ENCODE results near the gene CST7. TPM values are rescaled to one million over a fixed set of nuclear protein-coding genes. Genes with fewer than 3 reads are reported as not detected.

The CST7 gene, protein sequence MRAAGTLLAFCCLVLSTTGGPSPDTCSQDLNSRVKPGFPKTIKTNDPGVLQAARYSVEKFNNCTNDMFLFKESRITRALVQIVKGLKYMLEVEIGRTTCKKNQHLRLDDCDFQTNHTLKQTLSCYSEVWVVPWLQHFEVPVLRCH
- total RNA-seq (2021; ENCODE audit: unreplicated experiment) = not detected
- polyA plus RNA-seq (2012; ENCODE audit: insufficient read length) = not detected
- not detected for Bru-seq, nascent RNA
- BruChase-seq, experiment 1, labeled RNA remaining after a 2-hour chase = not detected
- not detected for BruChase-seq, experiment 2, labeled RNA remaining after a 6-hour chase
- long read RNA-seq = 0 reads

DNA sequence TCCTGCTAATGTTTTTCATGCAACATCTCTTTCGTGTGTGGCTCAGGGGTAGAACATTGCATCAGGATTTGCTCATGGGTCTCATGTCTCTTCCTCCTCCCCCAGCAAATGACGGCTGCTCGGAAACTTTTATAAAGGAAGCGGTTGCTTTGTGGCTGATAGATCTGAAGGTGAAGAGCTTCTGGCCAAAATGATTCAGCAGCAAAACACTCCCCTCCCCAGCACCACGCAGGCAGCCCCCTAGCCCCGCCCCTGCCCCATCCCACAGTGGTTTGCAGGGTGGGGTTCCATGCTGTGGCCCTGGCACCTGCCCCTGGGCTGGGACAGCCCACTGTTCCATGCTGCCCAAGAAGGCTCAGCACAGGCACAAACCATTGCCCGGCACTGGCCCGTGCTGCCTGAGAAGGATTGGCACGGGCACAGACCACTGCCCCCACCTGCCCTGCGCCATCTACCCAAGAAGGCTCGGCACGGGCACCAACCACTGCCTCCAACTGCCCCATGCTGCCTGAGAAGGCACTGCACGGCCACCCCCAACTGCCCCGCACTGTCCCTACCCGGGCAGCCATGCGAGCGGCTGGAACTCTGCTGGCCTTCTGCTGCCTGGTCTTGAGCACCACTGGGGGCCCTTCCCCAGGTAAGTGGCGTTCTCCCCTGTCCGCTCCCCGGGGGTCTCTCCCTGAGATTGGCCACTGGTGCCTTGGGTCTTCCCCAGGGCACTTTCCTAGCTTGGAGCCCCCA lies at the start of gene CST7:
TSS of gene CST7 (plus strand) at position 331 of the 741 bp plus-strand sequence. CDS start at position 568, 237 bp downstream.
- intact Hi-C loops (cut with micrococcal nuclease; ENCODE audit: unreplicated experiment) = no loop called here
- Histone ChIP-seq H3K4me1 (ENCODE audit: control insufficient read depth, insufficient read depth, low read length) (peaks cover 3% of the 10 kb centered on the region; the same call in 1 of the 2 replicates), H3K36me3 (ENCODE audit: control insufficient read depth, insufficient read depth, low read length) (no peaks in the 10 kb centered on the region), H3K27ac (ENCODE audit: low read length) (no peak within 1 kb of the TSS), H3K4me3 (ENCODE audit: low read depth in 2 of 2, low read length in 2 of 2) (no peak within 1 kb of the TSS), H3K9me3 (ENCODE audit: control insufficient read depth, insufficient read depth, low read depth, low read length) (no peaks in the 10 kb centered on the region), H3K27me3 (ENCODE audit: control insufficient read depth, insufficient read depth, low read length) (no peaks in the 10 kb centered on the region)
- no TSS peak for BruUV-seq (replicated peaks)
- POLR2A ChIA-PET = no interaction called here
- ATAC-seq = peak; percentile 19; the same call in 1 of the 2 replicates
- CTCF ChIA-PET = no interaction called here
- TF ChIP-seq TCF7L2 (IDR thresholded peaks at IDR 0.05; ENCODE audit: low read depth, low read length) (no peak), SIN3A (IDR thresholded peaks at IDR 0.05; ENCODE audit: borderline replicate concordance, insufficient read depth, low read depth, low read length) (no peak), POLR2AphosphoS5 (IDR thresholded peaks at IDR 0.05; ENCODE audit: low read depth, low read length) (no peak)
- TF ChIP-seq, protein P1, sequence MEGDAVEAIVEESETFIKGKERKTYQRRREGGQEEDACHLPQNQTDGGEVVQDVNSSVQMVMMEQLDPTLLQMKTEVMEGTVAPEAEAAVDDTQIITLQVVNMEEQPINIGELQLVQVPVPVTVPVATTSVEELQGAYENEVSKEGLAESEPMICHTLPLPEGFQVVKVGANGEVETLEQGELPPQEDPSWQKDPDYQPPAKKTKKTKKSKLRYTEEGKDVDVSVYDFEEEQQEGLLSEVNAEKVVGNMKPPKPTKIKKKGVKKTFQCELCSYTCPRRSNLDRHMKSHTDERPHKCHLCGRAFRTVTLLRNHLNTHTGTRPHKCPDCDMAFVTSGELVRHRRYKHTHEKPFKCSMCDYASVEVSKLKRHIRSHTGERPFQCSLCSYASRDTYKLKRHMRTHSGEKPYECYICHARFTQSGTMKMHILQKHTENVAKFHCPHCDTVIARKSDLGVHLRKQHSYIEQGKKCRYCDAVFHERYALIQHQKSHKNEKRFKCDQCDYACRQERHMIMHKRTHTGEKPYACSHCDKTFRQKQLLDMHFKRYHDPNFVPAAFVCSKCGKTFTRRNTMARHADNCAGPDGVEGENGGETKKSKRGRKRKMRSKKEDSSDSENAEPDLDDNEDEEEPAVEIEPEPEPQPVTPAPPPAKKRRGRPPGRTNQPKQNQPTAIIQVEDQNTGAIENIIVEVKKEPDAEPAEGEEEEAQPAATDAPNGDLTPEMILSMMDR (IDR thresholded peaks at IDR 0.05) = no peak
- in situ Hi-C loops (cut with HindIII; ENCODE audit: low pct_unique_long_range_greater_than_20kb, low sequenced_read_pairs) = no loop called here
- DNase-seq (ENCODE audit: low read depth, low spot score) = no peak

DNA sequence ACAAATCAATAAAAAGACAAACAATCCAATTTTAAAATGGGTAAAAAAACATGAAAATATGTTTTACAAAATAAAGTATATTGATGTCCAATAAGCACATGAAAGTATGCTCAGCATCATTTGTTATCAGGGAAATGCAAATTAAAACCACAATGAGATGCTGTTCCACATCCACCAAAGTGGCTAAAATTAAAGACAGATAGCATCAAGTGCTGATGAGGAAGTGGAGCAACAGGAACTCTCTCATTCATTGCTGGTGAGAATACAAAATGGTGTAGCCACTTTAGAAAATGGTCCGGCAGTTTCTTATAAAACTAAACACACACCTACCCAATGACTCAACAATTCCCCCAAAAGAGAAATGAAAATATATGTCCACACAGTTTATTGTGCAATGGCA lies 42.3 kb upstream of the CST7 start:
- CTCF ChIA-PET = no interaction called here
- H3K27me3 ChIP-seq (ENCODE audit: control insufficient read depth, insufficient read depth, low read length) = no peaks in the 10 kb centered on the region
- H3K27ac ChIP-seq (ENCODE audit: low read length) = no peak overlapping the region
- in situ Hi-C loops (cut with HindIII; ENCODE audit: low pct_unique_long_range_greater_than_20kb, low sequenced_read_pairs) (no loop called here), intact Hi-C loops (cut with micrococcal nuclease; ENCODE audit: unreplicated experiment) (no loop called here)
- H3K4me3 ChIP-seq (ENCODE audit: low read depth in 2 of 2, low read length in 2 of 2) = no peak overlapping the region
- no peaks in the 10 kb centered on the region for H3K36me3 ChIP-seq (ENCODE audit: control insufficient read depth, insufficient read depth, low read length)
- no TSS peak for BruUV-seq (replicated peaks)
- DNase-seq (ENCODE audit: low read depth, low spot score) (no peak), ATAC-seq (no peak)
- no peaks in the 10 kb centered on the region for H3K4me1 ChIP-seq (ENCODE audit: control insufficient read depth, insufficient read depth, low read length)
- TF ChIP-seq, protein P1 (IDR thresholded peaks at IDR 0.05) = no peak
- no peak for TF ChIP-seq POLR2AphosphoS5 (IDR thresholded peaks at IDR 0.05; ENCODE audit: low read depth, low read length)
- TF ChIP-seq, protein P2, sequence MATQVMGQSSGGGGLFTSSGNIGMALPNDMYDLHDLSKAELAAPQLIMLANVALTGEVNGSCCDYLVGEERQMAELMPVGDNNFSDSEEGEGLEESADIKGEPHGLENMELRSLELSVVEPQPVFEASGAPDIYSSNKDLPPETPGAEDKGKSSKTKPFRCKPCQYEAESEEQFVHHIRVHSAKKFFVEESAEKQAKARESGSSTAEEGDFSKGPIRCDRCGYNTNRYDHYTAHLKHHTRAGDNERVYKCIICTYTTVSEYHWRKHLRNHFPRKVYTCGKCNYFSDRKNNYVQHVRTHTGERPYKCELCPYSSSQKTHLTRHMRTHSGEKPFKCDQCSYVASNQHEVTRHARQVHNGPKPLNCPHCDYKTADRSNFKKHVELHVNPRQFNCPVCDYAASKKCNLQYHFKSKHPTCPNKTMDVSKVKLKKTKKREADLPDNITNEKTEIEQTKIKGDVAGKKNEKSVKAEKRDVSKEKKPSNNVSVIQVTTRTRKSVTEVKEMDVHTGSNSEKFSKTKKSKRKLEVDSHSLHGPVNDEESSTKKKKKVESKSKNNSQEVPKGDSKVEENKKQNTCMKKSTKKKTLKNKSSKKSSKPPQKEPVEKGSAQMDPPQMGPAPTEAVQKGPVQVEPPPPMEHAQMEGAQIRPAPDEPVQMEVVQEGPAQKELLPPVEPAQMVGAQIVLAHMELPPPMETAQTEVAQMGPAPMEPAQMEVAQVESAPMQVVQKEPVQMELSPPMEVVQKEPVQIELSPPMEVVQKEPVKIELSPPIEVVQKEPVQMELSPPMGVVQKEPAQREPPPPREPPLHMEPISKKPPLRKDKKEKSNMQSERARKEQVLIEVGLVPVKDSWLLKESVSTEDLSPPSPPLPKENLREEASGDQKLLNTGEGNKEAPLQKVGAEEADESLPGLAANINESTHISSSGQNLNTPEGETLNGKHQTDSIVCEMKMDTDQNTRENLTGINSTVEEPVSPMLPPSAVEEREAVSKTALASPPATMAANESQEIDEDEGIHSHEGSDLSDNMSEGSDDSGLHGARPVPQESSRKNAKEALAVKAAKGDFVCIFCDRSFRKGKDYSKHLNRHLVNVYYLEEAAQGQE (IDR thresholded peaks at IDR 0.05; ENCODE audit: insufficient read depth in 1 of 2, low read depth in 2 of 2, low read length in 1 of 2) = no peak
- TF ChIP-seq SIN3A (IDR thresholded peaks at IDR 0.05; ENCODE audit: borderline replicate concordance, insufficient read depth, low read depth, low read length) = no peak
- POLR2A ChIA-PET = no interaction called here
- H3K9me3 ChIP-seq (ENCODE audit: control insufficient read depth, insufficient read depth, low read depth, low read length) = no peaks in the 10 kb centered on the region
